Suprapubic skin (tissue), 4 donors: Measurements from ENCODE around the gene HMHB1. TPM values are rescaled to one million over a fixed set of nuclear protein-coding genes. Genes with fewer than 3 reads are reported as not detected.

Source experiments
- DNase-seq, 2 donors: peaks; one replicate each; pipeline ENCODE4 v3.0.0-alpha.2; 2019; ENCODE audit warnings: low spot score in 2 of 2
- H3K27ac ChIP-seq: fragments of 200-600 bp; sonication (generic); one replicate; pipeline ENCODE4 v1.5.1; 2019
- H3K27me3 ChIP-seq: fragments of 200-600 bp; sonication (generic); one replicate; pipeline ENCODE4 v1.5.1; 2019
- H3K36me3 ChIP-seq: fragments of 200-600 bp; sonication (generic); one replicate; pipeline ENCODE4 v1.5.1; 2019
- H3K4me1 ChIP-seq: fragments of 200-600 bp; sonication (generic); one replicate; pipeline ENCODE4 v1.5.1; 2019
- H3K4me3 ChIP-seq: fragments of 200-600 bp; sonication (generic); one replicate; pipeline ENCODE4 v1.5.1; 2019; ENCODE audit warnings: mild to moderate bottlenecking
- H3K9me3 ChIP-seq: fragments of 200-600 bp; sonication (generic); one replicate; pipeline ENCODE4 v1.5.1; 2019
- CTCF ChIP-seq, 2 donors: fragments of 200-600 bp in 1 of 2; fragments of 450-650 bp in 1 of 2; sonication (generic) in 1 of 2; IDR thresholded peaks; one replicate each; pipeline ENCODE4 v1.5.1; 2016 to 2019; ENCODE audit warnings: antibody characterized with exemption in 2 of 2, mild to moderate bottlenecking in 1 of 2, moderate library complexity in 1 of 2
- EP300 ChIP-seq: sonication (generic); formaldehyde crosslinking; IDR thresholded peaks from one replicate; pipeline ENCODE4 v1.6.1; 2017; ENCODE audit warnings: antibody characterized with exemption
- POLR2A ChIP-seq, 2 donors: fragments of 450-650 bp; IDR thresholded peaks; one replicate each; pipeline ENCODE4 v1.6.1; 2017; ENCODE audit warnings: antibody characterized with exemption in 2 of 2, mild to moderate bottlenecking in 2 of 2, moderate library complexity in 2 of 2
- POLR2AphosphoS5 ChIP-seq, 3 donors: sonication (generic); formaldehyde crosslinking; IDR thresholded peaks; one replicate each; pipeline ENCODE4 v1.6.1; 2017; ENCODE audit warnings: antibody characterized with exemption in 3 of 3
- WGBS: methylation state at CpG from one replicate; pipeline ENCODE4 v1.1.5; 2018; 5-methylcytosine and 5-hydroxymethylcytosine counted together
- total RNA-seq, 4 donors: library from RNA; depleted of rRNA; stranded (reverse); fragments of >200 nt; gene quantifications; one replicate each; pipeline ENCODE4 v1.1.0, GENCODE V29; 2016

HMHB1 gene
- total RNA-seq, 4 donors from 2014 or later = not detected

GRCh38 chr5:143781993-143782520, 29.9 kb upstream of the HMHB1 start:
- DNase-seq = no peak
- H3K4me1 ChIP-seq = no peaks in the 10 kb centered on the region
- no peak overlapping the region for H3K4me3 ChIP-seq
- H3K9me3 ChIP-seq = no peaks in the 10 kb centered on the region
- no peaks in the 10 kb centered on the region for H3K36me3 ChIP-seq
- H3K27me3 ChIP-seq = no peaks in the 10 kb centered on the region
- H3K27ac ChIP-seq = no peak overlapping the region
- TF ChIP-seq EP300 (no peak), POLR2AphosphoS5 (IDR thresholded peaks at IDR 0.05) (no peak), CTCF (IDR thresholded peaks at IDR 0.05) (no peak)
- 37% methylated on average over 2 of the region's 2 CpGs for WGBS

GRCh38 chr5:143782588-143783386, 29.2 kb upstream of the HMHB1 start:
- WGBS = 65% methylated on average over 3 of the region's 3 CpGs

GRCh38 chr5:143788401-143788800, 23.6 kb upstream of the HMHB1 start:
- no peak for DNase-seq

More at GRCh38 chr5:143782588-143783386, 29.2 kb upstream of the HMHB1 start:
- Histone ChIP-seq H3K27me3 (no peaks in the 10 kb centered on the region), H3K27ac (no peak overlapping the region), H3K4me1 (no peaks in the 10 kb centered on the region), H3K4me3 (no peak overlapping the region), H3K9me3 (no peaks in the 10 kb centered on the region), H3K36me3 (no peaks in the 10 kb centered on the region)
- TF ChIP-seq POLR2AphosphoS5 (IDR thresholded peaks at IDR 0.05) (no peak), EP300 (no peak), POLR2A (IDR thresholded peaks at IDR 0.05) (no peak), CTCF (IDR thresholded peaks at IDR 0.05) (no peak)
- no peak for DNase-seq

GRCh38 chr5:143790457-143791112, 21.4 kb upstream of the HMHB1 start:
- no peaks in the 10 kb centered on the region for H3K27me3 ChIP-seq
- H3K36me3 ChIP-seq = no peaks in the 10 kb centered on the region
- H3K4me1 ChIP-seq = no peaks in the 10 kb centered on the region
- DNase-seq = no peak
- no peak overlapping the region for H3K27ac ChIP-seq
- H3K4me3 ChIP-seq = no peak overlapping the region
- TF ChIP-seq EP300 = no peak
- no peak for TF ChIP-seq POLR2A (IDR thresholded peaks at IDR 0.05)
- TF ChIP-seq CTCF (IDR thresholded peaks at IDR 0.05) = no peak
- no peak for TF ChIP-seq POLR2AphosphoS5 (IDR thresholded peaks at IDR 0.05)
- H3K9me3 ChIP-seq = no peaks in the 10 kb centered on the region
- 89% methylated on average over 2 of the region's 2 CpGs for WGBS

More at GRCh38 chr5:143788401-143788800, 23.6 kb upstream of the HMHB1 start:
- H3K4me1 ChIP-seq = no peaks in the 10 kb centered on the region
- H3K4me3 ChIP-seq = no peak overlapping the region
- no peak overlapping the region for H3K27ac ChIP-seq
- WGBS = 76% methylated on average over 1 of the region's 1 CpG
- no peaks in the 10 kb centered on the region for H3K36me3 ChIP-seq
- H3K27me3 ChIP-seq = no peaks in the 10 kb centered on the region
- no peaks in the 10 kb centered on the region for H3K9me3 ChIP-seq
- TF ChIP-seq POLR2A (IDR thresholded peaks at IDR 0.05) = no peak
- no peak for TF ChIP-seq EP300
- TF ChIP-seq POLR2AphosphoS5 (IDR thresholded peaks at IDR 0.05) = no peak
- no peak for TF ChIP-seq CTCF (IDR thresholded peaks at IDR 0.05)
